Stimulated activated CD4-positive, alpha-beta T cell treated with anti-CD3 and anti-CD28 coated beads, Interleukin-4, amount 100 ng/mL, for 24 hours (primary cell): ENCODE results near the gene LRRC43.
A peak's percentile ranks its signal among the peaks of the same experiment; 100 is the strongest.

ENCODE experiments used
- DNase-seq: peaks from one replicate; pipeline ENCODE4 v3.0.0-alpha.2; 2020

Gene LRRC43

DNA sequence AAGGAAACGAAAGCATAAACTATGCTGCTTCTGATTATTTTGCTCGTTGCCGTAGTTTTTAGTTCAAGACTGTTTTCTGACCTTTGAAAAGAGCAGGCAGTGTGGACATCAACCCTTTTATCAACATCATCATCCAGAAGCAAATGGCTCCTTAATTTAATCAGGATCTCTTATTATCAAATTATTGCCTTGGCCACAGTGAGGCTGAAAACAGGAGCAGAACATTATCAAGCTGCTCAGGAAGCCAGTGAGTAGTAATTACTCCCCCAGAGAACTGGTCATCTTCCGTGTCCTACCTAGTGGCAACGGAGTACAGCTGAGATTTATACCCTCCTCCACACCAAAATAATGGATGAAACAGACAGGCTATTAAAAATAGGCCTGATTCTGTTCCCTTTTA lies 45.2 kb downstream of the LRRC43 start:
- no peak for DNase-seq

DNA sequence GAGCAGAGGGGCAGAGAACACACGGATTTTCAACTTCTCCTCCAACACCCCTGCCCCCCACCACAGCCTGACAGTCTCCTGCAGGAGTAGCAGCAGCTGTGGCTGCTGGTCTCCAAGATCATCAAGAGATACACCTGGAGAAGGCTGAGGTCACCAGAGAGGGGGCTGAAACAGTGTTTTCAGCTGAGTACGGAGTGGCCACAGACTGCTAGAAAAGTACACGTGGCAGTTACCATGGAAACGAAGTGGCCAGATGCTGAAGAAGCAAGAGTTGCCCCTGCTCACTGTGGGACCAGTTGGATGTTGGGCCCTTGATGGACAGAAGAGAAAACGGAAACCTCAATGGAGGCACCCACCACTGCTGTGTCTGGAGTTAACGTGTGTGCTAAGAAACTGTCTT lies 47.9 kb downstream of the LRRC43 start:
- DNase-seq: no peak

DNA sequence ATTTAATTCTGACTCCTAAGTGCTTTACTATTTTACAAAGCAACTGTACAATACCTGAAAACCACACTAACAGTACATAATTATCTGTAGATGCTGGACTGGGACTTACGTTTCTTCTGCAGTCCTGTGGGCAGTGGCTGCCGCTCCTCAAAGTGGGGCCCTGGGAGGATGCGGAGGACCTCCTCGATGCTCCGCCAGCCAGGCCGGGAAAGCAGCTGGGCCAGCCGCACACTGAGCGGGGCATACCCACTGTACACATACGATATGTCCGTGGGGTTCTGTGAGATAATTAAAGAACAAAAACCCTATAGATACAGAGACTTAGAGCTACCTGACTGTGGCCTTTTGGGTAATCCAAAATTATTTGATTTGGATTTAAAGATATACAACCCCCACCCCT lies 49.8 kb downstream of the LRRC43 start:
- no peak for DNase-seq

DNA sequence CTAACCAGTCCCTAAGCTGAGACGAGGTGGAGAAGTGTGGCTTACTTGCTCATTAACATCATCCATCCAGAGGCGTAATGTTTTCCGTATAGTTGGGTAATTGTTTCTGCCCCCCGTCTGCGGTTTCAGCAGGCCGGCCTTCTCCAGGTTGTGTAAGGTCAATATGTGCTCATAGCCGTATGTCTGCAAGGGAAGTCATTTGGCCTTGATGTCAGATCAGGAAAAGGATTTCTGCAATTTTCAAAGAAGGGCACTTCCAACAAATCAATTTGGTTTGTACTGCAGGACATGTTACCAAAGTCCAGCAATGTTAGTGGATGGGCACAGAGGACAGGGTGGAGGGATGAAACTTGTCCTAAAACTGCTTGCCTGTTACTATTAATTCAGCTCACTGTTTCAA lies 52.8 kb downstream of the LRRC43 start:
- no peak for DNase-seq

DNA sequence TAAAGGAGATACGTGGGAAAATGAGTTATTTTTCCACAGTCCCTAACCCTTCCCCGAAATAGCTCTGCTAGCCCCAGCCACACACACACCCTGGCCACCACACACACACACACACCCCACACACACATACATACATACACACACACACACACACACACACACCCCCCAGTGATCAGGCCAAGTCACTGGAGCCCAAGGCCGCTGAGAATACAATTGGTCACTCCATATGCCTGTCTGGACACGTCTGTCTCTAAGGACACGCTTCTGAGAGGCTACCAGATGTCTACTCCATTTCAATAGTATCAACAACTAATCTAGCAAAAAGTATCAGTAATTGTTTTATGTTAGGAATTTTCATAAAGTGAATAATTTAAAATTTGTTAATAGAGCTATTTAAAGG lies 55.9 kb downstream of the LRRC43 start:
- no peak for DNase-seq

DNA sequence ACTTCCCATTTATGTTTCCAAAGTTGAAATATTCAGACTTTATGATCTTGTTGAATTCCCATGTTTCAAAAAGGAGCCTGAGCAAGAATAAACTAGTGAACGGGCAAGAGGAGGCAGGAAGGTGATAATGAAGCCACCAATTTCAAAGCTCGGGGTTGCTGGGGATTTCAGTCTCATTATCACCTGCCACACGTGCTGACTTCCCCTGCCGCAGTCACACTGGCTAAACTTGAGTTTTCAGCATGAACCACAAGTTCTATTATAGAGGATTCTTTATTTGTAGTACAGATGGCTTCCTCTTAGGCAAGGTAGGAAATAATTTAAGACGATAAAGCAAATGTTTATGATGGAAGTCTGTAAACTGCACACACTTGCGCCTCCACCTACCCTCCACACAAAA lies 61.0 kb downstream of the LRRC43 start:
- DNase-seq: peak; percentile 17

DNA sequence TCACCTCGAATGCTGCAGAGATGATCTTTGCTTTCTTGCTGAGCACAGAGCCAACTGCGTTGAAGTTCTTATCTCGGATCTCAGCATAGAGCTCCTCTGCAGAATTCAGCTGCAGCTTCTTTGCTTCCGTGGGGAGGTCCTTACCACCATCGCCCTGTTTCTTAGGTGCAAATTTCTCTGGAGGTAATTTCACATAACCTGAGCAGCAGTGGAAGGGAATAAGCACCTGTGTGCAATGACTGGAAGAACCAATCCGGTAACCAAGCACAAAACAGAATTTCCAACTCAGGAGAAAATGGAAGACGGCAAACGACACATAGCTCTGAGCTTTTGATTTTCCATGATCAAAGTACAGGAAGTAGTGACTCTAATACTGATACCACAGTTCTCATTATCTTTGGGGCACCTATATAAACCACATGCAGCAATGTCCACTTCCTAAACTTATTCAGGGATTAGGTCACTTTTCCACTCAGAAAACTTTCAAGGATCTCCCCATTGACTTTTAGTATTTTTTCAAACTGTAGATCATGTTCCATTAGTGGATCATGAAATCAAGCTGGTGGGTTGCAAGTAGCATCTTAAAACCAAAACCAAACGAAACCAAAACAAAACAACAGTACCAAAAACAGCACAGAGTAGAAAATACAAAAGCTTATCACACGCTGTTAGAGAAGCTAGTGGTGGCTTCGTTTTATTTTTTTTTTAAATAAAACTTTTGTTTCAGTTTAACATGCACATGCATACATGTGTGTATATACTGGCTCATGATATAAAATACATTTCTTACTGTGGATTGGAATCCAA lies 61.8 kb downstream of the LRRC43 start:
- DNase-seq: peak; percentile 7

DNA sequence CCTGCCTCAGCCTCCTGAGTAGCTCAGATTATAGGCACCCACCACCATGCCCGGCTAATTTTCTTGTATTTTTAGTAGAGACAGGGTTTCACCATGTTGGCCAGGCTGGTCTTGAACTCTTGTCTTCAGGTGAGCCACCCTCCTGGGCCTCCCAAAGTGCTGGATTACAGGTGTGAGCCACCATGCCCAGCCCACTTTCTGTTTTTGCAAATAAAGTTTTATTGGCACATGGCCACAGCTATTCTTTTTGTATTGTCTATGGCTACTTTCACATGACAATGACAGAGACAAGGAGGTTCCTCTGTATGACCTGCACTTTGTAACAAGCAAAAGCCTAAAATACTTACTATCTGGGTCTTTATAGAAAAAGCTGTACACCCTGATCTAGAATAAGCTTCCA lies 62.6 kb downstream of the LRRC43 start:
- no peak for DNase-seq

DNA sequence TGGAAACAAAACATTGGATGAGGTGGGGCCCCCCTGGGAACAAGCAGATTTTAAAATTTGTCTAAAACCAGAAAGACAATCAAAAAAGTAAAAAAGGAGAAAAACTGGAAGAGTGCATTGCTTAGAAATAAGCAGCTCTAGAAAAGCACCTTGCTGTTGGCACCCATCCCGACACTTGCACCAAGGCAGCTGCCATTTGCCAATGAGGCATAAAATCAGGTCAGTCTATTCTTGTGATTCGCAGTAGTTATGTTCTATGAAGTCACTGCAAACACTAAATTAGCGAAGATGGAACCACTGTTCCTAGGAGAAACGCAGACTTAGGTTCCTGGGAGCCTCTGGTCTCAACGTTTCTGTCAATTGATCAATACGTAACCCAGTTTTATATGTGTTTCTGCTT lies 67.1 kb downstream of the LRRC43 start:
- no peak for DNase-seq

DNA sequence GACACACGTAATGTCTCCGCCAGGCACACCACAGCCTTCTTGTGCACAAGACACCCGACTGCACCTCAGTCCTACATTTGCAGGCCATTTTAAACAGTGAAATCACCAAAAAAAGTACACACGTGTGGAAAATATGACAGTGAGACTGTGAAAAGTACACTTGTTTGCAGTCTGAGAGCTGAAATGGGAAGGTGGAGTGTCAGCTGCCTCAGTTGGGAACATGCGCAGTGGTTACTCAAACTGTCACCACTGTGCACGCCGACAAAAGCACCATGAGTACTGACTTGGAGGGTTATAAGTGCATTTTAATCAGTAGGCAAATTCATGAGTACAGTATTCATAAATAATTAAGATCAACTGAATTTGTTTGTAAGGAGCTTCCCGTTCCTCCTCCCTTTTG lies 67.6 kb downstream of the LRRC43 start:
- DNase-seq: no peak
